GM12874 (cell line): Measurements from ENCODE around the gene PPP1R11.

Experiments
- TF ChIP-seq, protein P1 (sequence below): IDR thresholded peaks from 2 replicates; pipeline ENCODE4 v1.5.1; 2011; ENCODE audit warnings: low read depth, mild to moderate bottlenecking, control low read depth, low read length, moderate library complexity; ENCODE audit not compliant: insufficient read depth

Gene PPP1R11

DNA sequence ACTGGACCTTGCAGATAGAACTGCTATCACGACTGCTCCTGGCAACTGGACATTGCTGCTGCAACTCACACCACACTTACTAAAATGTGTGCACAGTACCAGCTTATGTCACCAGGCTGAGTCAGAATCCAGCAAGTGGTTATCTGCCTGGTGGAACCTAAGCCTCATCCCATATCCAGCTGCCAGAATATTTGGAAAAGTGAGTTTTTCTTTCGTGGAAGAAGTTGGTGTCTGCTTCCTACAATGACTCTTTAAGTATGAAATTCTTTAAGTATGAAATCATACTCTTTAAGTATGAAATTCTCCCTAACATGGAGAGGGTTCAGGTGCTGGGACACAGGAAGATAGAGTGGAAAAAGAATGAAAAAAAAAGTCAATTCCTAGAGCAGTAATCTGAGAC is 22.4 kb upstream of the PPP1R11 start:
- TF ChIP-seq, protein P1, sequence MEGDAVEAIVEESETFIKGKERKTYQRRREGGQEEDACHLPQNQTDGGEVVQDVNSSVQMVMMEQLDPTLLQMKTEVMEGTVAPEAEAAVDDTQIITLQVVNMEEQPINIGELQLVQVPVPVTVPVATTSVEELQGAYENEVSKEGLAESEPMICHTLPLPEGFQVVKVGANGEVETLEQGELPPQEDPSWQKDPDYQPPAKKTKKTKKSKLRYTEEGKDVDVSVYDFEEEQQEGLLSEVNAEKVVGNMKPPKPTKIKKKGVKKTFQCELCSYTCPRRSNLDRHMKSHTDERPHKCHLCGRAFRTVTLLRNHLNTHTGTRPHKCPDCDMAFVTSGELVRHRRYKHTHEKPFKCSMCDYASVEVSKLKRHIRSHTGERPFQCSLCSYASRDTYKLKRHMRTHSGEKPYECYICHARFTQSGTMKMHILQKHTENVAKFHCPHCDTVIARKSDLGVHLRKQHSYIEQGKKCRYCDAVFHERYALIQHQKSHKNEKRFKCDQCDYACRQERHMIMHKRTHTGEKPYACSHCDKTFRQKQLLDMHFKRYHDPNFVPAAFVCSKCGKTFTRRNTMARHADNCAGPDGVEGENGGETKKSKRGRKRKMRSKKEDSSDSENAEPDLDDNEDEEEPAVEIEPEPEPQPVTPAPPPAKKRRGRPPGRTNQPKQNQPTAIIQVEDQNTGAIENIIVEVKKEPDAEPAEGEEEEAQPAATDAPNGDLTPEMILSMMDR, result no peak

DNA sequence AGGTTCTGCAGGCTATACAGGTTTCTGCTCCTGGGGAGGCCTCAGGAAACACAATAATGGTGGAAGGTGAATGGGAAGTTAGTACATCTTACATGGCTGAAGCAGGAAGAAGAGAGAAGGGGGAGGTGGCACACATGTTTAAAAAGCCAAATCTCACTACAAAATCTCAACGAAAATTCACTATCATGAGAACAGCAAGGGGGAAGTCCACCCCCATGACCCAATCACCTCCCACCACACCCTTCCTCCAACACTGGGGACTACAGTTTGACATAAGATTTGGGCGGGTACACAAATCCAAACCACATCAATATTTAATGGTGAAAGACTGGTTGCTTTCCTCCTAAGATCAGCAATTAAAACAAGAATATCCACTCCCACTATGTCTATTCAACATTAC is 19.8 kb upstream of the PPP1R11 start:
- TF ChIP-seq, protein P1, result no peak

DNA sequence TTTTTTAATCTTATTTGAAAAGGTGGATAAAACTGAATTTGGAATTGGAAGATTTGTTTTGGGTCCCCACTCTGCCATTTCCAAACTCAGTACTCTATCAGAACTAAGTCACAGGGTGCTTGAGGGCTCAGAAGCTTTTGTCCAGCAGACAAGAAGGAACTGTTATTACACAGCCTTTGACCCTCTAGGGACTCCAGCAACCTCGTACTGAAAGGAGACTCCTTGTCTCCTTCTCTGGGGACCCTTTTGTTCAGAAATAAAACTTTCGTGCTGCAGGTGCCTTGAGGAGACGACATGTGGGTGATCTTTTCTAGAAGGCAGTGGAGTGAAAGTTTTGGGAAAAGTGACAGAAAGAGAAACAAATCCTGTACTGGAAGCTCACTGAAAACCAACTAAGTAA is 13.3 kb upstream of the PPP1R11 start:
- TF ChIP-seq, protein P1, result no peak

DNA sequence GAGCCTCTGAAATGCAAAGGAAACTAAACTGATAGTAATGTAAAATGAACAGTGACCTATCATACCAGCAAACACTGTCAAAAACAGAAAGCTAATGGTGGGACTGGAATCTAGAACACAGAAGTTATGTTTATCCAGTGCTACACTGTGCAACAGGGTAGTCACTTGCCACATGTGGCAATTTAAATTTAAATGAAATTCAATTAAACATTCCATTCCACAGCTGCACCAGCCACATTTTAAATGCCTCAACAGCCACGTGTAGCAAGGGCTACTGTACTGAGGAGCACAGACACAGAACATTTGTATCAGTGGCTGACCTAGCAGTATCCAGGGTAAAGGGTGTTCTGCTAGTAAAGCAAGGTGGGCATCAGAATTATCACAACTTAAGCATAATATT is 11.5 kb upstream of the PPP1R11 start:
- TF ChIP-seq, protein P1, result no peak

DNA sequence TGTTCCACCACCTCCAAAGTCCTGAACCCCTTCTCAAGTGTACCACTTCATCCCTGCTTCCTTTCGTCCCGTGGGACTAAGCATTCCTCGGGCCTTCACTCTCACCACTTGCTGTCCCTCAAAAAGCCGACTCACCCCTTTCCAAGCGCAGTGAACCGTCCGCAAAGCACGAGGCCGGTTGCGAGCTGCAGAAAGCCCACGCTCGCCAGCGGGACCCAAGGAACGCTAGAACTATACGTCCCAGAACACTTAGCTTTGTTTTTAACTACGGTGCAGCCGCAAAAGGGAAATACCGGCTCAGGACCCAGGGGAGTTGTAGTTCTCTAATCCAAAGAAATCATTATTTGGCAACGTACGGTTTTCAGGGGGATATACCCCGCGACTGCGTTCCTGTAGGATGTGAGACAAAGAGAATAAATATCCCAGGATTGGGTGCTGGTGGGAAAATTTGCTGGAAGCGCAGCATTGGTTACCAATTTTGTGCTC is 6.3 kb upstream of the PPP1R11 start:
- TF ChIP-seq, protein P1, result no peak

DNA sequence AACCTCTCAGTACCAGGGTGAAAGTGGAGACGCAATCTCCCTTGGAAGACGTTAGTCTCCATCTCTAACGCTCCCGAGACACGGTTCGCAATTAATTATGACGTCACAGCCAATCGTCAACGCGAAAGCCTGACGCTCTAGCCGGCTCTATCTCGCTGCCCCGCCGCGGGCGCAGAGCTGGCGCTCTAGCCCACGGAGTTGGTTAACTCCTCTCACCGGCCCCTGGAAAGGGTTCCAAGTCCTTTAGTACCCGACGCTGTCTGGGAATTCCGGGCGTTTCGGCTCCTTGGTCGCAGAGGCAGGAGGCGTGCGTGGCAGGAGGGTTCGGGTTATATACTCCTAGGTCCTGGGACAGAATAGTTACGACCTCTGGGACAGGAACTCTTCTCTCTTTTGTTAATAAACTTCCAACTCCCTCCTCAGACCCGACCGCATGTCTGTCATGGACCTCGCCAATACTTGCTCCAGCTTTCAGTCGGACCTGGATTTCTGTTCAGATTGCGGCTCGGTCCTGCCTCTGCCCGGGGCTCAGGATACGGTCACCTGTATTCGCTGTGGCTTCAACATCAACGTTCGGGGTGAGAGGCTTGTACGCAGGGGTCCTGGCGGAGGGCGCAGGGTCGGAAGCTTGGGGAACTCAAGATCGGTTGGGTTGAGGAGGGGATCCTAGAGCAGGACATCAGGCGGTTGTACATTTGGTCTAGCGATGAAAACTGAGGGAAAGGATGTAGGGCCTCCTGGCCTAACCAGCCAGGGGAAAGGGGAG is 5.7 kb upstream of the PPP1R11 start, which contains the start of gene POLR1H:
POLR1H (plus strand) TSS at position 174 of the 766 bp plus-strand sequence; CDS start at position 434, 260 bp downstream.
- TF ChIP-seq, protein P1, result no peak

DNA sequence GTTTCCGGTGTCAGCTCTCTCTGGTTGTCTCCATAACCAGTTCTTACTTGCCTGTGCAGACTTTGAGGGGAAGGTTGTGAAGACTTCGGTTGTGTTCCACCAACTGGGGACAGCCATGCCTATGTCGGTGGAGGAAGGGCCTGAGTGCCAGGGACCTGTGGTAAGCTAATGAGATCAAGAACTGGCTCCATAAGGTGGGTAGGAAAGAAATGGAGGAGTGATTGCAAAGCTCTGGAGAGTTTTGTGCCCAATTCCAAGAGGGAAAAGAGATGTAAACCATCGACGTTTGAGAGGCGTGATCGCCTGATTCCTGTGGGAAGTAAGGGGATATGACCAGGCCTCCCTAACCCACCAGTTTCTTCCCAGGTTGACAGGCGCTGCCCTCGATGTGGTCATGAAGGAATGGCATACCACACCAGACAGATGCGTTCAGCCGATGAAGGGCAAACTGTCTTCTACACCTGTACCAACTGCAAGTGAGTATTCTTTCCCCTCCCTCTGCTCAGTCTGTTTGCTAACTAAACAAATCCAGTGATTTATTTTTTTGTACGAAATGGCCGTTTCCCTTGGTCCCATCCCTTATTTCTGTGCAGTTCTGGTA is 5.0 kb upstream of the PPP1R11 start:
- TF ChIP-seq, protein P1, result no peak
